Memory B cell (primary cell): ENCODE data around the gene ALDH3A1.
"Not testable (repeated sequence)": the region's sequence is repeated elsewhere in the genome, so short reads cannot be mapped to it uniquely, and the experiment has no call there.

Experiments
- ATAC-seq: fragments of 150-1000 bp; cut with Tn5 transposase; 2 replicates; pipeline ENCODE4 v1.10.0; 2021; ENCODE audit warnings: low read depth, mild to moderate bottlenecking, moderate library complexity
- DNase-seq, 2 donors: peaks; one replicate each; pipeline ENCODE4 v3.0.0; 2022; ENCODE audit warnings: low spot score in 2 of 2
- H3K27ac Mint-ChIP-seq: one replicate; pipeline ENCODE4 v1.8.0; 2022; ENCODE audit warnings: mild to moderate bottlenecking, moderate library complexity, mixed read lengths
- H3K27me3 Mint-ChIP-seq: one replicate; pipeline ENCODE4 v1.8.0; 2022; ENCODE audit warnings: mixed read lengths
- H3K36me3 Mint-ChIP-seq: one replicate; pipeline ENCODE4 v1.8.0; 2022; ENCODE audit warnings: mild to moderate bottlenecking, mixed read lengths
- H3K4me1 Mint-ChIP-seq: one replicate; pipeline ENCODE4 v1.8.0; 2022; ENCODE audit warnings: mixed read lengths
- H3K4me3 Mint-ChIP-seq: one replicate; pipeline ENCODE4 v1.8.0; 2022; ENCODE audit warnings: mild to moderate bottlenecking, moderate library complexity, mixed read lengths
- H3K9me3 Mint-ChIP-seq: one replicate; pipeline ENCODE4 v1.8.0; 2022; ENCODE audit warnings: mixed read lengths

ALDH3A1 gene

DNA sequence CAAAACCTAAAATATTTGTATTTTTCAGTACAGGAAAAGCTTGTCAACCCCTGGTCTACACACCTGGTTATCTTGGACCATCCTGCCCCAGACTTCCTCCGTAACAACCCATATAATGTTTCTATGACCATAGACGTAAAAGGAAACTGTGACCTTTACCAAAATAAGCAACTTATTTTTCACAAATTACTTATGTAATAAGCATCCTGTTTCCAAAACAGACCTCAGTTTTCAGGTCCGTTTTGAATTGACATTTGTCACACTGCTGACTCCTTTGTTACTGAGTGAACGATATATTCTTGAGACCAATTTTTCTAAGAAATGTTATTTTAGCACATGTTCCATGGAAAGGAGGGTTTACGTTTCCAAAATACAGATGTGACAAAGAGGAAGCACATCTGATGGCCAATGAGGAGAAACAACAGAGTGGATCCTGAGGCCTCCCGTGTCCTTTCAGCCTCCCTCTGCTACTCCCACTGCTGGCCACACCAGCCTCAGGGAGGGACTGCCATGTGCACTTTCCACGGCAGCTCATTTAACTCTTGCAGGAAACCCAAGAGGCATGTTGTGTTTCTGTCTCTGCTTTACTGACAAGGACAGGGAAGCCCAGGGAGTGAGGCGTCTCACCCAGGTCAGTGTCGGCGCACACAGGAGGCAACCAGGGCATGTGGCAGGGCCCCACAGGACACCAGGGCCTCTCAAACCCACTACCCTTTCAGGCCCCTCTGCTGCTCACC, 20.1 kb upstream of the ALDH3A1 start:
- no peaks in the 10 kb centered on the region for H3K36me3 Mint-ChIP-seq
- no peaks in the 10 kb centered on the region for H3K4me1 Mint-ChIP-seq
- H3K4me3 Mint-ChIP-seq: no peak overlapping the region
- no peak for ATAC-seq
- no peak overlapping the region for H3K27ac Mint-ChIP-seq
- H3K27me3 Mint-ChIP-seq: peaks cover 2% of the 10 kb centered on the region
- no peak for DNase-seq
- no peaks in the 10 kb centered on the region for H3K9me3 Mint-ChIP-seq

GRCh38 chr17:19766421-19767270, 18.5 kb upstream of the ALDH3A1 start:
- H3K27ac Mint-ChIP-seq: no peak overlapping the region
- H3K4me1 Mint-ChIP-seq: peaks cover 4% of the 10 kb centered on the region
- no peaks in the 10 kb centered on the region for H3K9me3 Mint-ChIP-seq
- H3K4me3 Mint-ChIP-seq: no peak overlapping the region
- DNase-seq (peak; percentile 78 to 91), ATAC-seq (peak; percentile 90)
- H3K27me3 Mint-ChIP-seq: peaks cover 2% of the 10 kb centered on the region
- H3K36me3 Mint-ChIP-seq: no peaks in the 10 kb centered on the region

DNA sequence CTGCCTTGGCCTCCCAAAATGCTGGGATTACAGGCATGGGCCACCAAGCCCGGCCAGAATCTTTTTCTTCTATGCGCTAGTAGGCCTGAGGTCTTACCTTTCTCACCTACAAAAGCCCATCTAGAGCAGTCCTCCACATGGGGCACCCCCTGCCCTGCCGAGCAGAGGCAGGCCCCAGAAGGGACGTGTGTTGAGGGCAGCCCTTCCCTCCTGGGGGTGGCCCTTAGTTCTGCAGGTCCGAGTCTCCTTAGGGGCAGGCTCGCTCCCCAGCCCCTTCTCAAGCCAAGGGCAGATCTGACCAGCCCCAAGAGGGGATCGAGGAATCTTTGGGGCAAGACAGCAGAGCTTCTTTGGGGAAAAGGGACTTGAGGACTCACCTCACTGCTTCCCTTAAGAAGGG, 17.9 kb upstream of the ALDH3A1 start:
- no peak for ATAC-seq
- Mint-ChIP-seq H3K4me1 (peaks cover 4% of the 10 kb centered on the region), H3K27me3 (peaks cover 2% of the 10 kb centered on the region), H3K4me3 (no peak overlapping the region), H3K36me3 (no peaks in the 10 kb centered on the region), H3K9me3 (no peaks in the 10 kb centered on the region), H3K27ac (no peak overlapping the region)
- DNase-seq: no peak

- not testable (repeated sequence) for H3K27me3 Mint-ChIP-seq, ATAC-seq, H3K27ac Mint-ChIP-seq, H3K36me3 Mint-ChIP-seq, H3K9me3 Mint-ChIP-seq, DNase-seq, H3K4me3 Mint-ChIP-seq
- peaks cover 10% of the 10 kb centered on the region for H3K4me1 Mint-ChIP-seq
Measured at GRCh38 chr17:19763991-19764390, 15.9 kb upstream of the ALDH3A1 start.

GRCh38 chr17:19763416-19763815, 15.3 kb upstream of the ALDH3A1 start:
- no peak overlapping the region for H3K4me3 Mint-ChIP-seq
- ATAC-seq: no peak
- peaks cover 11% of the 10 kb centered on the region for H3K4me1 Mint-ChIP-seq
- no peak overlapping the region for H3K27ac Mint-ChIP-seq
- no peaks in the 10 kb centered on the region for H3K36me3 Mint-ChIP-seq
- DNase-seq: no peak
- no peaks in the 10 kb centered on the region for H3K9me3 Mint-ChIP-seq
- H3K27me3 Mint-ChIP-seq: peaks cover 2% of the 10 kb centered on the region

- H3K4me3 Mint-ChIP-seq: no peak overlapping the region
- DNase-seq: peak; percentile 66 to 74
- H3K27me3 Mint-ChIP-seq: peaks cover 2% of the 10 kb centered on the region
- peak; percentile 79 for ATAC-seq
- H3K36me3 Mint-ChIP-seq: no peaks in the 10 kb centered on the region
- H3K9me3 Mint-ChIP-seq: no peaks in the 10 kb centered on the region
- H3K4me1 Mint-ChIP-seq: peaks cover 11% of the 10 kb centered on the region
- H3K27ac Mint-ChIP-seq: no peak overlapping the region
Measured at GRCh38 chr17:19762515-19762961, 14.4 kb upstream of the ALDH3A1 start.

DNA sequence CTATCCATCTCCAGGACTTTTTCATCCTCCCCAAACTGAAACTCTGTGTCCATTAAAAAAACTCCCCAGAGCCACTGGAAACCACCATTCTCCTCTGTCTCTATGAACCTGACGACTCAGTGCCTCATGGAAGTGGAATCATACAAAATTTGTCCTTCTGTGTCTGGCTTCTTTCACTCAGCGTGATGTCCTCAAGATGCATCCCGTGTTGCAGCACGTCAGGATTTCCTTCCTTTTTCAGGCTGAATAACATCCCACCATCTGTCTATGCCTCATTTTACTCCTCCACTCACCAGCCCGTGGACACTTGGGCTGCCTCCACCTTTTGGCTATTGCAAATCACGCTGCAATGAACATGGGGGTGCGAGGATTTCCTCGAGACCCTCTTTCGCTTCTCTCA, 12.6 kb upstream of the ALDH3A1 start:
- no peaks in the 10 kb centered on the region for H3K36me3 Mint-ChIP-seq
- ATAC-seq (no peak), DNase-seq (no peak)
- H3K9me3 Mint-ChIP-seq: no peaks in the 10 kb centered on the region
- no peak overlapping the region for H3K4me3 Mint-ChIP-seq
- H3K27ac Mint-ChIP-seq: peak overlapping the region; percentile 1
- H3K4me1 Mint-ChIP-seq: peaks cover 15% of the 10 kb centered on the region
- peaks cover 2% of the 10 kb centered on the region for H3K27me3 Mint-ChIP-seq

DNA sequence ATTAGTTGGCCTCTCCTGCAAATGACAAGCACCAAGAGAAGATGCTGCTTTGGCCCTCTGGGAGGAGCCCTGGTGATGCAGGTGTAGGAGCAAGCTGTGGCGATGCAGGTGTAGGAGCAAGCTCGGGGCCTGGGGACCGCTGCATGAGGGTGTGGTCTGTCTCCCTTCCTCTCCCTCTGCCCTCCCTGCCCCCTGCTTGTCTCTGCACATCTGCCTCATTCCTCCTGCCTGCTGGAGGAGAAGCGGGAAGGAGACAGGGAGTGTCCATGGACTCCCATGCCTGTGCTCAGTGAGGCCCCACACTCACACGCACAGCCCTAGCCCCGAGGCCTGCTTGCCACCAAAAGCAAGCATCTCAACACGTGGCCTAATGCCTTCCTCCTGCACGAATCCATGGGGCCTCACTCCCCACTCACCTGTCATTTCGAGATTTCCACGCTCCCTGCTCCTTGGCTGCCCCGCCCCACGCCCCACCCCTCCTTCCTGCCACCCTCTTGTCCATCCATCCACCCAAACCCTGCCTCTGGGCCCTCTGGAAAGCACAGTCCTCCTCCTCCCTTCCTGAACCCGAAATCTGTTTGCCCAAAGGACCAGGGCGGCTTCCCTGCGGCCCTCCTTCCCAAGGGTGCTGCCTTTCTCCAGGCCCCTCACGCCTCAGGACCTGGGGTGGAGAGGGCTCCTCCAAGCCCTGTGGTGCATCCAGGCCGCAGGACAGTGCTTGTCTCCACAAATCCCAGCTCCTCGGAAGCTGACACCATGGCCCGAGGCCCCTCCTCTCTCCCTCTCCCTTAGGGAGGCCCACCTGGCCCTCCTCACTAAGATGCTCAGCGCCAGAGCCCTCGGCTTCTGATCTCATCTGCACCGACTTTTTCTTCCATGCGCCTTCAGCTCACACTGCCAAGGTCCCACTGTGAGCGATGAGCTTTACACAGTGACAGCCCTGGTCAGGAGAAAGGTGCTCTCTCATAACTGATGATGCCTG, 11.8 kb upstream of the ALDH3A1 start:
- H3K36me3 Mint-ChIP-seq: no peaks in the 10 kb centered on the region
- DNase-seq (no peak), ATAC-seq (no peak)
- H3K9me3 Mint-ChIP-seq: no peaks in the 10 kb centered on the region
- peaks cover 2% of the 10 kb centered on the region for H3K27me3 Mint-ChIP-seq
- H3K27ac Mint-ChIP-seq: no peak overlapping the region
- H3K4me3 Mint-ChIP-seq: no peak overlapping the region
- peaks cover 24% of the 10 kb centered on the region for H3K4me1 Mint-ChIP-seq

GRCh38 chr17:19757536-19758180, 9.6 kb upstream of the ALDH3A1 start:
- Mint-ChIP-seq H3K27me3 (no peaks in the 10 kb centered on the region), H3K27ac (no peak overlapping the region), H3K36me3 (no peaks in the 10 kb centered on the region), H3K9me3 (no peaks in the 10 kb centered on the region), H3K4me3 (no peak overlapping the region), H3K4me1 (peaks cover 34% of the 10 kb centered on the region)
- DNase-seq (no peak), ATAC-seq (no peak)

DNA sequence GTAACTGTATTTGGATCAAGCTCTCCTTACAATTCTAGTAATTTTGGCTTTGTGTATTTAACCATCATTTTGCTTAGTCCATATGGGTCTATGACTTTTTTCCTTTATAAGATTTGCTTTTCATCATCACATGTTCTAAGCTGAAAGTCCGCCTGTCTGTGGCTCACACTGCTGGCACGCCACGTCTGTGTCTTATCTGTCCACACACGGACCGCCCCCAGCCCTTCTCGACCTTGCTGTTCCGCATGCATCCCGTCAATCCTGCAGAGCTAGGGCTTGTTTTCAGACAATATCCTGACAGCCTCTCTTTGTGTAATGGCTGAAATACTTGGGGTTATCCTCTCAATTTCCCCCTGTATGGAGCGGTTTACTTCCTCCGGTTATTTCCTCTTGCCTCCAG, 8.4 kb upstream of the ALDH3A1 start:
- ATAC-seq (no peak), DNase-seq (no peak)
- Mint-ChIP-seq H3K9me3 (no peaks in the 10 kb centered on the region), H3K4me1 (peaks cover 37% of the 10 kb centered on the region), H3K4me3 (no peak overlapping the region), H3K27me3 (no peaks in the 10 kb centered on the region), H3K36me3 (no peaks in the 10 kb centered on the region), H3K27ac (peak overlapping the region; percentile 13)

DNA sequence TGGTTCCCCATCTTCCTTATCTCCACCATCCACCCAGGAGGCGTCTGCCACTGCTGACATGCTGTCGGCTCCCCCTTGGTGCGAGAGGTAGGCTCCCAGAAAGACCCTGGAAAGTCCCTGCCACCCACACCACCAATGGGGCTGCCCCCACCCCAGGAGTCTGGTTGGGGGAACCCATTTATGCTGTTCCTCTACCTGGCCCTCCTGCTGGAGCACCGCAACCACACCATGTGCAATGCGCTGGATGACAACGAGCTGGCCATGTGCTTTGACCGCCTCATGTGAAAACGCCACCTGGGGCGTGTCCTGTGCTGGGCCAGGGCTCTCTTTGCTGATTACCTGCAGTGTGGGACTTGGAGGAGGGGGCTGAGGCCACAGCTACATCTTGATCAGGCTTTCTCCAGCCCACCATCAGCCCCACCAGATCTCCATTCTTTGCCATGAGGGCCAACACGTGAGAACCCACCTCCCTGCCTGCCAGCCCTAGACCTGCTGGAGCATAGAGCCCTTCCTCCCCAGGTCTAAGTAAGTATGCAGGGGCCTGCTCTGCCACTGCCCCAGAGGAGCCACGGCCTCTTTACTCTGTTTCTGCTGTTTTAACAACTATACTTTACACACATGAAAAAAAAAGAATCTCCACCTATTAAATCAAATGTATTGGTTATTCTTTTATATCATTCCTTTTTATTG, 7.9 kb upstream of the ALDH3A1 start:
- ATAC-seq: peak; percentile 53
- Mint-ChIP-seq H3K27me3 (no peaks in the 10 kb centered on the region), H3K4me3 (no peak overlapping the region), H3K36me3 (no peaks in the 10 kb centered on the region), H3K9me3 (no peaks in the 10 kb centered on the region), H3K4me1 (peaks cover 37% of the 10 kb centered on the region), H3K27ac (peak overlapping the region; percentile 13)
- no peak for DNase-seq

- Mint-ChIP-seq H3K4me3 (peak overlapping the region; percentile 72), H3K27ac (peak overlapping the region; percentile 40), H3K9me3 (no peaks in the 10 kb centered on the region), H3K27me3 (no peaks in the 10 kb centered on the region), H3K4me1 (peaks cover 37% of the 10 kb centered on the region), H3K36me3 (no peaks in the 10 kb centered on the region)
- no peak for DNase-seq
- no peak for ATAC-seq
Measured at GRCh38 chr17:19755392-19755791, 7.3 kb upstream of the ALDH3A1 start.
